Measurements from ENCODE around the gene MACROD2. TPM values are rescaled to one million over a fixed set of nuclear protein-coding genes. Genes with fewer than 3 reads are reported as not detected.
"Not testable (repeated sequence)": the region's sequence is repeated elsewhere in the genome, so short reads cannot be mapped to it uniquely, and the experiment has no call there.

Gene MACROD2
- total RNA-seq, 1 experiment from 2014 or later, result 3.4 TPM

DNA sequence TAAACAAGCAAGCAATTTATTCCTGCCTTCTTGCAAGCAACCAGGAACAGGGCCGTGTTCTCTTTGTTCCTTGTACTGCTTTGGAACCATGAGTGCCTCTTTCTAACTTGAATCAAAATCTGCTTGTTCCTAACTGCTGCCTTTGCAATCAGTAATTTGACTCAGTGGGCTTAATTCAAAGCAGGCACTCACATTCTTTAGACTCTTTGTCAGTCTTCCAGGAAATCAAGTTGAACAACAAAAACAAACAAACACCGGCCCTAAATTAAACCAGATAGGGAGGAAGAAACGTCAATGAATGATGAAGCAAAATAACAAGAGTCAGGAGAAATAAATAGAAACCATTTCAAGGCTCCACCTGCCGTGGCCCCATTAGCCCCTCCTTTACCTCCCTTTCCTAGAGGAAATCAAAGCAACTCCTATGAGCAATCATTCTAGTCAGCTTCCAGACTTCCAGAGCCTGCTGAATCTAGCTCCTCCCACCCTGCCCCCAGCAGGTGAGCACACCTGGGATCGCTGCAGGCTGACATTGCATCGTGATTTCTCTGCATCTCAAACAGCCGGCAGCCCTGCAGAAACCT, 924.3 kb downstream of the MACROD2 start:
- DNase-seq (ENCODE audit: low read depth), result peak; percentile 38
- in situ Hi-C loops (cut with HindIII; ENCODE audit: low pct_unique_long_range_greater_than_20kb, low sequenced_read_pairs), result no loop called here

GRCh38 chr20:14921513-14921912, 926.2 kb downstream of the MACROD2 start:
- no peak for DNase-seq (ENCODE audit: low read depth)
- in situ Hi-C loops (cut with HindIII; ENCODE audit: low pct_unique_long_range_greater_than_20kb, low sequenced_read_pairs), result no loop called here

DNA sequence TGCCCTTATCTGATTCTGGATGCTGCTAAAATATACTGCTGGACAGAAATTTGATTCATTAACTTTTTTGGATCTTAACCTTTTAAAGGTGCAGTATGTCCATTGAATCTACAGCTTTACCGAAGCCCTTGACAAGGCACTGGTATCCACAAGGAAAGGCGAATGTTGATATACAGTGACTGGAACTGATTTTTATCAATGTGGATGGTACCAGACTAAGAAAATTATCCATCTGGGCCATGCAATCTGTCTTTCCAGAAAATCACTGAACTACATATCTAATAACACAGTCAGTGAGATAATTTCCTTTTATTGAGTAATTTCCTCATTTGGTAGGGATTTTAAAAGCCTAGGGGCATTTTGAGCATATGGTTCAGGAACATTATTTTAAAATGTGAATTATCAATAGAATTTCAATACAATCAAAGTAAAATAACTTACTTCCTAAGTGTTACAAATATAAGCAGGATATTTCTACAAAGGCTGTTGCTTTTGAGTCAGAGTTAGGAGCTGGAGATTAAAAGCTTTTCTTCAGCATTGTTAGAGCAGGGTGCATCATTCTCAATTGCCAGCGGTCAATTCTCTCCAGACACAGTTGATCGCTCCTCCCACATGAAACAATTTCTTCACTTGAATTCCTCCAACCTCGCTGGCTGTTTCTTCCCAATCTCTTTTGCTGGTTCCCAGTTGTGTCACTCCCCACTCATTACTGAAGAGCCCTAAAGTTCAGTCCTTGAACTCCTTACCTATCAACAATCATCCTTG, 927.4 kb downstream of the MACROD2 start:
- in situ Hi-C loops (cut with HindIII; ENCODE audit: low pct_unique_long_range_greater_than_20kb, low sequenced_read_pairs), result no loop called here
- DNase-seq (ENCODE audit: low read depth), result no peak

GRCh38 chr20:14924433-14924832, 929.1 kb downstream of the MACROD2 start:
- in situ Hi-C loops (cut with HindIII; ENCODE audit: low pct_unique_long_range_greater_than_20kb, low sequenced_read_pairs), result no loop called here
- no peak for DNase-seq (ENCODE audit: low read depth)

DNA sequence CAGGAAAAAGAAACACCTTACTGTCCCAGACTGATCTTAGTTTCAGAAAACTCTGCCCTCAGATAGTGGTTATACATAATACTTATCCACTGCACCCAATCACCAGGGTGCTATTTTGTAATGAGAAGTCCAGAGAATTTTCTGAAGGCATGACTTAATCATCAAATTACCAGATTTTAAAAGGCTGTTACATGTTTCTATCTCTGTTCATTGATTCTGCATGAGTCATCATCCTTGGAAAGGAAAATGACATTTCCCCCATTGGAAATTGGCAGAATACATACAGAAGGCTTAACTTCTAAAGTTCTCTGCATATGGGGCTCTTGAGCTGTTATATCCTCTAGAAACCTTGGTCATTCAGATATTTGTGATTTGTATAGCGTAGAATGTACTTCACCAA, 930.0 kb downstream of the MACROD2 start:
- DNase-seq (ENCODE audit: low read depth), result no peak
- in situ Hi-C loops (cut with HindIII; ENCODE audit: low pct_unique_long_range_greater_than_20kb, low sequenced_read_pairs), result no loop called here

DNA sequence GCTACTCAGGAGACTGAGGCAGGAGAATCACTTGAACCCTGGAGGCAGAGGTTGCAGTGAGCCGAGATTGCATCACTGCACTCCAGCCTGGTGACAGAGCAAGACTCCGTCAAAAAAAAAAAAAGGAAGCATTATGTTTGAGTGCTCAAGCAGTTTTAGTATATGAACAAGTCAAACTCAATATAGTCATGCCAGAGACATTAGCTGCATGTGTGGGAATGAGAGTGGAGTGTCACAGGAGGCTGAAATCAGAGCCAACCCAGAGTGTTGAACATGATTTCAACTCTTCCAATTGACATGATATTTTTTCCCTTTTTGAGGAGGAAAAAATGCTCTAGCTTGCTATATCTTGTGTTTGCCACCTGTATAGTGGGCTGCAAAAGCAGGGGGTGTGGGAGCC, 931.1 kb downstream of the MACROD2 start:
- in situ Hi-C loops (cut with HindIII; ENCODE audit: low pct_unique_long_range_greater_than_20kb, low sequenced_read_pairs), result not testable (repeated sequence)

GRCh38 chr20:14928083-14928482, 932.8 kb downstream of the MACROD2 start:
- in situ Hi-C loops (cut with HindIII; ENCODE audit: low pct_unique_long_range_greater_than_20kb, low sequenced_read_pairs), result no loop called here
- peak; percentile 47 for DNase-seq (ENCODE audit: low read depth)

More for the DNA sequence above, 931.1 kb downstream of the MACROD2 start:
- not testable (repeated sequence) for DNase-seq (ENCODE audit: low read depth)

DNA sequence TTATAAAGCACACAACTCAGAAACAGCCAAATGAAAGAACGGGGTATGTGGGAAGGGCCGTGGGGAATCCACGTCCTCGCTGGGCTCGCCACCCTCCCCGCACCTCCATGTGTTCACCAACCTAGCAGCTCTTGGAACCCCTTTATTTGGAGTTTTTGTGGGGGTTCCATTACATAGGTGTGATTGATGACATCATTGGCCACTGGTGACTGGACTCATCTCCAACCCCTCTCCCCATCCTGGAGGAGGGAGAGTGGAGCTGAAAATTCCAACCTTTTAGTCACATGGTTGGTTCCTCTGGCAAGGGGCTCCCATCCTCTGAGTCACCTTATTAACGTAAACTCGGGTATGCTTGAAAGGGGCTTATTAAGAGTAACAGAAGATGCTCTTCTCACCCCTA, 934.1 kb downstream of the MACROD2 start:
- in situ Hi-C loops (cut with HindIII; ENCODE audit: low pct_unique_long_range_greater_than_20kb, low sequenced_read_pairs), result no loop called here

DNA sequence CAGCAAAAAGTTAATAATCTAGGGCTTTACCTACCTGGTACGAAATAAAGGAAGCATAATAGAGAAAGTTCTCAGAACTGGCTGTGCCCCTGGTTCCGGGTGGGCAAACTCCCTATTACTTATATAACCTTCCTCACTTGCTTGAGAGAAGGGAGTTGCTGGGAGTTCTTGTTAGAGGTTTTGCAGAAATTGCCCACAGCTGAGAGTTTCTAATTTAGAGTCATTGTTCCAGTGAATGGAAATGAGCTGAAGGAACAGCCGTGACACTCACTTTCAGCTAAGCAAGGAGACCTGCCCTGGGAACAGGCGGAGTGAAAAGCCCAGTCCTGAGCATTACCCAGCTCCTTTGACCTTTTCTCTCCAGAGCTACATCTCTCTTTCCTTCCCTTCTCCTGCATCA, 936.7 kb downstream of the MACROD2 start:
- no peak for DNase-seq (ENCODE audit: low read depth)
- in situ Hi-C loops (cut with HindIII; ENCODE audit: low pct_unique_long_range_greater_than_20kb, low sequenced_read_pairs), result no loop called here

More for the DNA sequence above, 934.1 kb downstream of the MACROD2 start:
- DNase-seq (ENCODE audit: low read depth), result no peak

DNA sequence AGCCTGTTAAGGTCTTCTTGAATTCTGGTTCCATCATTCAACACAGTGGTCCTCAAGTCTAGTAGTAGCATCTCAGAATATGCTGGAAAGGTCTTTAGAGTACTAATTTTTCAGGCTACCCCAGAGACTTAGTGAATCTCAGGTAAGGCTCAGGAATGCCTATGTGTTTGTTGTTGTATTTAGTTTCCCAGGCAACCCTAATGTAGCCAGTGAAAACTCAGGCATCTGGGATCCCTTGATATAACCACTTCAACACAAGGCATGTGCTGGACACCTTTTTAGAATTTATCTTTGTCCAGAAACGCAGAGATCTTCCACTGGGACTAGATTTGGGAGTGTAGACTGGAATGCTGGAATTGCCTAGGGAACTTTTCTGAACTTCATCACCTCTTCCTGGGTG, 940.0 kb downstream of the MACROD2 start:
- in situ Hi-C loops (cut with HindIII; ENCODE audit: low pct_unique_long_range_greater_than_20kb, low sequenced_read_pairs), result no loop called here
- DNase-seq (ENCODE audit: low read depth), result no peak

DNA sequence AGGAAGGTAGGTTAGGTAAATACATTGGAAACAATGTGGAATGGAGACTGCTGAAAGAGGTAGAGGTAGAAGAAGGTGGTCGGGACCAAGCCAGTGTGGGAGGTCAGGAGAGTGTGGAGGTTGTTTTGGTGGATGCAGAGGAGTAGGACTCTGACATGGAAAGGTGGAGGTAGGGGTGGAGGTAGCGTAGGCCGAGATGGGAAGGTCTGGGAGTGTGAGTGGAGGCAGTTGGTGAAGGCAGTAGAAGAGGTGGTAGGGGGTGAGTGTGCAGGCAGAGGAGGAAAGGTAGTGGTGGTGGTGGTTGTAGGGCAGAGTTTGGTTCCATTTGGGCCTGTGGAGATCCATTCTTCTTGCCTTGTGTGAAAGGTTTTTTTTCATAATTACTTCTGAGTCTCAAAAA, 941.7 kb downstream of the MACROD2 start:
- in situ Hi-C loops (cut with HindIII; ENCODE audit: low pct_unique_long_range_greater_than_20kb, low sequenced_read_pairs), result no loop called here
- DNase-seq (ENCODE audit: low read depth), result no peak

DNA sequence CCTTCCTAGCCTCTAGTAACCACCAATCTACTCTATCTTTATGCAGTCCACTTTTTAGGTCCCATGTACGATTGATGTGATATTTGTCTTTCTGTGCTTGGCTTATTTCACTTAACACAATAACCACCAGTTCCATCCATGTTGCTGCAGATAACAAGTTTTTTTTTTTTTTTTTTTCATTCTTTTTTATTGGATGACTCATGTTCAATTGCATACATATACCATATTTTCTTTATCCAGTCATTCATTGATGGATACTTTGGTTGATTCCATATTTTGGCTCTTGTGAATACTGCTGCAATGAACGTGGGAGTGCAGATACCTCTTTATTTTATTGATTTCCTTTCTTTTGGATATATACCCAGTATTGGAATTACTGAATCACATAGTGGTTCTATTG, 942.5 kb downstream of the MACROD2 start:
- in situ Hi-C loops (cut with HindIII; ENCODE audit: low pct_unique_long_range_greater_than_20kb, low sequenced_read_pairs), result no loop called here
- DNase-seq (ENCODE audit: low read depth), result no peak

DNA sequence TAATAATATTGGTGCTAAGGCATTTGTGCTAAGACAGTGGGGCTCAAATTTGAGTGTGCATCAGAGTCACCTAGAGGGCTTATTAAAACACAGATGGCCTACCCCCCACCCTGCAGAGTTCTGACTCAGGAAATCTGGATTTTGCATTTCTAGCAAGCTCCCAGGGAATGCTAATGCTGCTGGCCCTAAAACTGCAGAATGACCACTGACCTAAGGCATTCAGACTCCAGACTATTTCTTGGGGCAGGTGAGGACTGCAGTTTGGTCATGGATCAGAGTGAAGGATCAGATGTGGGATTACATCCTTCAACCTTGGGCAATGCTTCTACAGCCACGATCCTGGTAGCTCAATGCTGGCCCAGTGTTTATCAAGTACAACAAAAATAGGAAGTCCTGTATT, 952.2 kb downstream of the MACROD2 start:
- in situ Hi-C loops (cut with HindIII; ENCODE audit: low pct_unique_long_range_greater_than_20kb, low sequenced_read_pairs), result no loop called here
- no peak for DNase-seq (ENCODE audit: low read depth)

DNA sequence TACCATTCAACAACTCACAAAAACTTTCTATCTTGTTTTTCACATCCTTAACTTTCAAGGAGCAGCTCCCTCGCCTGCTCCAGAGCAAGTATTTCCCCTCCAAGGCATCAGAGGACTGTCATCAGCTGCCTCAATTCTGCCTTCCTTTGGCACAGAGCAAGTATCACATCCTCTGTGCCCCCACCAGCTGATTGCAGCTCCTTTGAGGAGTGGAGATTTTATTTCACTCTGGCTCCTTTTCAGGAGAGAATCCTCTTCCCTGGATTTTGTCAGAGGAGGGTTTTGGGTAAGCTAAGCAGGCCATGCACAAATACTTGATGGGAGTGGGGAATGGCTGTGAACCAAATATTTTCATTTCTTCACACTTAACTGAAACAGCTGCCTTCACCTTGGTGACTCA, 952.6 kb downstream of the MACROD2 start:
- DNase-seq (ENCODE audit: low read depth), result no peak
- in situ Hi-C loops (cut with HindIII; ENCODE audit: low pct_unique_long_range_greater_than_20kb, low sequenced_read_pairs), result no loop called here

DNA sequence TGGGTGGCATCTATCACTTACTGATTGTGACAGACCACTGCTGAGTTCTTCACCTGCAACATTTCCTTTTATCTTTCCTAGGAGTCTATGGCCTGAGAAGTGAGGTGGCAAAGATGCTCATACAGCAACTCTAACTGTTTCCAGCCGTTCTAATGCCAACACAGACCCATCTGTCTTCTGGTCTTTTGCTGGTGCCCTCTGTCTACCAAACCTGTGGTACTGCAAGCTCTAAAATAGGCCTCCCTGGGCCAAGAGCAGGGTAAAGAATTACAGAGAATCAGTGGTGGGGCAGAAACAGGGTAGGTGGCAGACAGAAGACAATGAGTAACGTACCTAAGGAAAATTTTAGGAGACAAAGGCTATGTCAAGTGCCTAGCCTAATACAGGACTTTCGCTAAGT, 953.1 kb downstream of the MACROD2 start:
- no peak for DNase-seq (ENCODE audit: low read depth)
- in situ Hi-C loops (cut with HindIII; ENCODE audit: low pct_unique_long_range_greater_than_20kb, low sequenced_read_pairs), result no loop called here

GRCh38 chr20:14950633-14951032, 955.3 kb downstream of the MACROD2 start:
- in situ Hi-C loops (cut with HindIII; ENCODE audit: low pct_unique_long_range_greater_than_20kb, low sequenced_read_pairs), result no loop called here
- DNase-seq (ENCODE audit: low read depth), result no peak

- no peak for DNase-seq (ENCODE audit: low read depth)
- in situ Hi-C loops (cut with HindIII; ENCODE audit: low pct_unique_long_range_greater_than_20kb, low sequenced_read_pairs), result no loop called here
Measured at GRCh38 chr20:14951105-14951504, 955.8 kb downstream of the MACROD2 start.

- in situ Hi-C loops (cut with HindIII; ENCODE audit: low pct_unique_long_range_greater_than_20kb, low sequenced_read_pairs), result no loop called here
Measured at GRCh38 chr20:14951707-14952418, 956.5 kb downstream of the MACROD2 start.

GRCh38 chr20:14953736-14954135, 958.4 kb downstream of the MACROD2 start:
- no peak for DNase-seq (ENCODE audit: low read depth)
- in situ Hi-C loops (cut with HindIII; ENCODE audit: low pct_unique_long_range_greater_than_20kb, low sequenced_read_pairs), result no loop called here

More at GRCh38 chr20:14951707-14952418, 956.5 kb downstream of the MACROD2 start:
- DNase-seq (ENCODE audit: low read depth), result peak; percentile 76
